ENCODE measurements around the gene LRRC49. TPM values are rescaled to one million over a fixed set of nuclear protein-coding genes. Genes with fewer than 3 reads are reported as not detected.

Gene LRRC49
- polyA plus RNA-seq, 2 of the 4 experiments (the other 2 are of a cell fraction) = 10.0 to 14.3 TPM

- ChIA-PET POLR2A (interaction anchor here (0.6 to 3.1 kb wide), 5 partner anchors 13 to 1391 kb away, joined by 3 to 17 read pairs (median 7); no protein-coding TSS in a partner anchor), CTCF (interaction anchor here (0.7 to 16.8 kb wide), 17 partner anchors 14 to 587 kb away, joined by 3 to 300 read pairs (median 5); partner anchors contain the start of genes LRRC49 and THAP10)
- peak overlapping the region; percentile 57 for H3K4me2 ChIP-seq
- H3K4me3 ChIP-seq = no peak overlapping the region
- TF ChIP-seq SREBF2 (IDR thresholded peaks at IDR 0.05) = no peak
- TF ChIP-seq FOSL2 (IDR thresholded peaks at IDR 0.05) = no peak
- TF ChIP-seq FOSL2 (CRISPR knock-in tag; IDR thresholded peaks at IDR 0.05) = peak; percentile 14; the same call in 1 of the 2 replicates
- peaks cover 41% of the 10 kb centered on the region for H3K4me1 ChIP-seq
- H3K9me3 ChIP-seq = no peaks in the 10 kb centered on the region
- no peak for FAIRE-seq
- DNase-seq (ENCODE audit: low read depth in 1 of 2, low spot score in 1 of 2) = no peak
- peak overlapping the region; percentile 89 to 93 for H3K27ac ChIP-seq
- ATAC-seq = no peak; a peak in 1 of 6 replicates
- WGBS (ENCODE audit: missing lambda C conversion rate) = 61% methylated on average over 7 of the region's 7 CpGs
Observed at GRCh38 chr15:70856177-70856883, 36.3 kb upstream of the LRRC49 start.

- no peak for FAIRE-seq
- peak overlapping the region; percentile 57 for H3K4me2 ChIP-seq
- POLR2A ChIA-PET = interaction anchor here (0.6 to 1.8 kb wide), 4 partner anchors 12 to 1391 kb away, joined by 3 to 8 read pairs (median 5); no protein-coding TSS in a partner anchor
- H3K27ac ChIP-seq = peak overlapping the region; percentile 89 to 93
- 43% methylated on average over 5 of the region's 5 CpGs for WGBS (ENCODE audit: missing lambda C conversion rate)
- H3K9me3 ChIP-seq = no peaks in the 10 kb centered on the region
- peak in 1 of 2 experiments; percentile 82 for DNase-seq (ENCODE audit: low read depth in 1 of 2, low spot score in 1 of 2)
- peak; percentile 40 to 55 for ATAC-seq
- H3K4me3 ChIP-seq = no peak overlapping the region
- peak; percentile 45 to 52; a peak in 2 of 5 replicates for TF ChIP-seq JUN (IDR thresholded peaks at IDR 0.05)
- no peak for TF ChIP-seq POLR2AphosphoS2 (conservative IDR thresholded peaks at IDR 0.05; ENCODE audit: low read length)
- TF ChIP-seq BCL3 (IDR thresholded peaks at IDR 0.05) = 0 out of 3 replicates have a peak, but pooled peaks have one; percentile 61
- no peak for TF ChIP-seq ESRRA (IDR thresholded peaks at IDR 0.05; ENCODE audit: borderline replicate concordance, low read length)
- TF ChIP-seq RFX5 (IDR thresholded peaks at IDR 0.05) = no peak
- no peak for TF ChIP-seq HDAC2 (IDR thresholded peaks at IDR 0.05)
- TF ChIP-seq RAD21 (conservative IDR thresholded peaks at IDR 0.05 in 1 of 2, IDR thresholded peaks at IDR 0.05 in 1 of 2) = 0 out of 5 replicates have a peak, but pooled peaks of 1 of the 2 experiments have one; percentile 17
- TF ChIP-seq CHD4 (IDR thresholded peaks at IDR 0.05; ENCODE audit: borderline replicate concordance) = no peak
- no peak for TF ChIP-seq HEYL (CRISPR knock-in tag; IDR thresholded peaks at IDR 0.05)
- no peak for TF ChIP-seq ZC3H11A (IDR thresholded peaks at IDR 0.05)
- TF ChIP-seq CEBPB (IDR thresholded peaks at IDR 0.05) = peak; percentile 77 to 91
- TF ChIP-seq RCOR1 (IDR thresholded peaks at IDR 0.05; ENCODE audit: low read depth, low read length) = no peak
- no peak for TF ChIP-seq TP53 (CRISPR knock-in tag; IDR thresholded peaks at IDR 0.05)
- TF ChIP-seq CBX2 (IDR thresholded peaks at IDR 0.05; ENCODE audit: borderline replicate concordance, low read depth) = no peak
- TF ChIP-seq RARB (CRISPR knock-in tag; IDR thresholded peaks at IDR 0.05) = no peak
- no peak for TF ChIP-seq SREBF2 (IDR thresholded peaks at IDR 0.05)
- TF ChIP-seq RNF2 (IDR thresholded peaks at IDR 0.05; ENCODE audit: borderline replicate concordance, low read depth) = no peak
- no peak for TF ChIP-seq ZSCAN20 (CRISPR knock-in tag; IDR thresholded peaks at IDR 0.05)
- peak; percentile 26; the same call in 1 of the 2 replicates for TF ChIP-seq GATA3 (IDR thresholded peaks at IDR 0.05; ENCODE audit: borderline replicate concordance)
- no peak for TF ChIP-seq FOXS1 (CRISPR knock-in tag; IDR thresholded peaks at IDR 0.05)
- TF ChIP-seq TFCP2L1 (CRISPR knock-in tag; IDR thresholded peaks at IDR 0.05) = no peak
- TF ChIP-seq NR3C1 (IDR thresholded peaks at IDR 0.05) = no peak
- TF ChIP-seq EP300 (IDR thresholded peaks at IDR 0.05) = peak; percentile 43 to 69; a peak in 2 of 5 replicates
- peaks cover 41% of the 10 kb centered on the region for H3K4me1 ChIP-seq
- CTCF ChIA-PET = interaction anchor here (0.7 to 16.8 kb wide), 14 partner anchors 14 to 586 kb away, joined by 3 to 300 read pairs (median 4); partner anchors contain the start of genes LRRC49 and THAP10
Observed at GRCh38 chr15:70856884-70857561, 35.6 kb upstream of the LRRC49 start.

Measured in A549 (cell line).